ENCODE measurements around the gene USP8.
"Not testable (repeated sequence)": the region's sequence is repeated elsewhere in the genome, so short reads cannot be mapped to it uniquely, and the experiment has no call there.

The USP8 gene

GRCh38 chr15:50503144-50503543, 78.9 kb downstream of the USP8 start:
- no peaks in the 10 kb centered on the region for H3K27me3 ChIP-seq
- peaks cover 46 to 64% (median 51%) of the 10 kb centered on the region in 3 donors for H3K36me3 ChIP-seq
- TF ChIP-seq CTCF (IDR thresholded peaks at IDR 0.05), result no peak
- H3K4me1 ChIP-seq, result no peaks in the 10 kb centered on the region
- H3K27ac ChIP-seq, result no peak overlapping the region
- no peaks in the 10 kb centered on the region for H3K9me3 ChIP-seq
- no peak overlapping the region for H3K4me3 ChIP-seq
- intact Hi-C loops (cut with DNase I; ENCODE audit: low total_unique reads), result no loop called here
- no peak for DNase-seq

GRCh38 chr15:50505656-50506055, 81.5 kb downstream of the USP8 start:
- H3K27ac ChIP-seq; intact Hi-C loops (cut with DNase I; ENCODE audit: low total_unique reads); H3K9me3 ChIP-seq; H3K27me3 ChIP-seq; DNase-seq; H3K4me3 ChIP-seq; H3K4me1 ChIP-seq: not testable (repeated sequence)
- H3K36me3 ChIP-seq, result peaks cover 26 to 39% (median 27%) of the 10 kb centered on the region in 3 donors

- intact Hi-C loops (cut with DNase I; ENCODE audit: low total_unique reads), result no loop called here
- Histone ChIP-seq H3K27ac (no peak overlapping the region), H3K9me3 (no peaks in the 10 kb centered on the region), H3K4me3 (no peak overlapping the region), H3K36me3 (peaks cover 22 to 39% (median 23%) of the 10 kb centered on the region in 3 donors), H3K27me3 (no peaks in the 10 kb centered on the region), H3K4me1 (no peaks in the 10 kb centered on the region)
- no peak for TF ChIP-seq CTCF (IDR thresholded peaks at IDR 0.05)
- no peak for DNase-seq
These were observed 81.9 kb downstream of the USP8 start for GRCh38 chr15:50506121-50506520.

DNA sequence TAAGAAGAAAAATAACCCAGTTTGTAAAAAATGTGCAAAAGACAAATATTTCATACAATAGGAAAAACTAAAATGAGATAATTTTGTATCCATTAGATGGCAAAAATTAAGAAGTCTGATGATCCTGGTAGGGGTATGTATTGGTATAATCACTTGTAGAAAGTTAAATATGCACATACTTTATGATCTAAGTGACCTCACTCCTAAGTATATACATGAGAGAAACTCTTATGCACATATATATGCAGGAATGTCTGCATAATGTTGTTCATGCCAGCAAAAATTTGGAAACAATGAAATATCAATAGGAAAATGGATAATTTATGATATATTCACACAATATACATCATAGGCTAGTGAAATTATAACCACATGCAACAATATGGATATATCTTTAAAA, 88.8 kb downstream of the USP8 start:
- intact Hi-C loops (cut with DNase I; ENCODE audit: low total_unique reads), result no loop called here
- no peak for DNase-seq
- Histone ChIP-seq H3K27ac (no peak overlapping the region), H3K36me3 (peaks cover 0 to 12% (median 5%) of the 10 kb centered on the region in 3 donors), H3K4me3 (no peak overlapping the region), H3K27me3 (no peaks in the 10 kb centered on the region), H3K4me1 (no peaks in the 10 kb centered on the region), H3K9me3 (no peaks in the 10 kb centered on the region)
- no peak for TF ChIP-seq CTCF (IDR thresholded peaks at IDR 0.05)

DNA sequence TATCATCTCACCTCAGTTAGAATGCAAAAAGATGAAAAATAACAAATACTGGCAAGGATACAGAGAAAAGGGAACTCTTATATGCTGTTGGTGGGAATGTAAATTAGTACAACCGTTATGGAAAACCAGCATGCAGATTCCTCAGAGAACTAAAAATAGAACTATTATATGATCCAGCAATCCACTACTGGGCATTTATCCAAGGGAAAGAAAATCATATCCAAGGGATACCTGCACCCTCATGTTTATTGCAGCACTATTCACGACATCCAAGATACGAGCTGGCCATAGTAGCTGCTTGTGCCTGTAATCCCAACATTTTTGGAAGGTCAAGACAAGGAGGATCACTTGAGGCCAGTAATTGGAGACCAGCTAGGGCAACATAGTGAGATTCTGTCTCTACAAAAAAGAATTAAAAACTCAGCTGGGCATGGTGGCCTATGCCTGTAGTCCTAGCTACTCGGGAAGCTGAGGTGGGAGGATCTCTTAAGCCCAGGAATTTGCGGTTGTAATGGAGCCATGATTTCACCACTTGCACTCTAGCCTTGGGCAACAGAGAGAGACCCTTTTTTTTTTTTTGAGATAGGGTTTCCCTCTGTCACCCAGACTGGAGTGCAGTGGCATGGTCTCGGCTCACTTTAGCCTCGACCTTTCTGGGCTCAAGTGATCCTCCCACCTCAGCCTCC, 95.7 kb downstream of the USP8 start:
- intact Hi-C loops (cut with DNase I; ENCODE audit: low total_unique reads), result no loop called here
- H3K4me3 ChIP-seq, result no peak overlapping the region
- H3K4me1 ChIP-seq, result no peaks in the 10 kb centered on the region
- H3K27ac ChIP-seq, result no peak overlapping the region
- no peak for TF ChIP-seq CTCF (IDR thresholded peaks at IDR 0.05)
- no peaks in the 10 kb centered on the region for H3K36me3 ChIP-seq
- DNase-seq, result no peak
- H3K27me3 ChIP-seq, result no peaks in the 10 kb centered on the region
- H3K9me3 ChIP-seq, result no peaks in the 10 kb centered on the region

GRCh38 chr15:50523851-50524251, 99.6 kb downstream of the USP8 start:
- no peak for TF ChIP-seq CTCF (IDR thresholded peaks at IDR 0.05)
- Histone ChIP-seq H3K9me3 (no peaks in the 10 kb centered on the region), H3K4me3 (no peak overlapping the region), H3K36me3 (no peaks in the 10 kb centered on the region), H3K27ac (no peak overlapping the region), H3K4me1 (no peaks in the 10 kb centered on the region), H3K27me3 (no peaks in the 10 kb centered on the region)
- intact Hi-C loops (cut with DNase I; ENCODE audit: low total_unique reads), result no loop called here
- no peak for DNase-seq

Measured in tibial artery (tissue), 4 donors.